GM21576 (cell line): ENCODE measurements around the gene CDC42BPG.

Source experiments
- ATAC-seq: cut with Tn5 transposase; IDR thresholded peaks from one replicate; pipeline ENCODE4 v1.9.1; 2021; ENCODE audit warnings: mild to moderate bottlenecking, moderate library complexity; ENCODE audit not compliant: unreplicated experiment

Gene CDC42BPG

GRCh38 chr11:64810891-64811272 is 33.6 kb downstream of the CDC42BPG start:
- ATAC-seq = peak; percentile 3

- ATAC-seq = peak; percentile 54
Observed at GRCh38 chr11:64810271-64810890, 34.1 kb downstream of the CDC42BPG start, which contains the start of gene MEN1. TSS of gene MEN1 (minus strand) at chr11:64810551. CDS start at chr11:64810109, 442 bp downstream.

- no peak for ATAC-seq
Observed at GRCh38 chr11:64809781-64810241, 34.6 kb downstream of the CDC42BPG start.

- no peak for ATAC-seq
Observed at GRCh38 chr11:64805481-64805880, 39.0 kb downstream of the CDC42BPG start.

- ATAC-seq = no peak
Observed at GRCh38 chr11:64804346-64805210, 39.9 kb downstream of the CDC42BPG start.

- ATAC-seq = no peak
Observed at GRCh38 chr11:64803846-64804345, 40.6 kb downstream of the CDC42BPG start.

GRCh38 chr11:64803158-64803845 is 41.2 kb downstream of the CDC42BPG start, which contains the start of gene MAP4K2:
TSS of gene MAP4K2 (minus strand) at chr11:64803214. CDS start at chr11:64803149, 65 bp downstream.
- ATAC-seq = peak; percentile 57

GRCh38 chr11:64802370-64803157 is 41.9 kb downstream of the CDC42BPG start:
- ATAC-seq = peak; percentile 18

GRCh38 chr11:64801561-64802369 is 42.7 kb downstream of the CDC42BPG start:
- ATAC-seq = no peak

- ATAC-seq = no peak
Observed at GRCh38 chr11:64801158-64801464, 43.3 kb downstream of the CDC42BPG start.

GRCh38 chr11:64800303-64801157 is 43.9 kb downstream of the CDC42BPG start:
- no peak for ATAC-seq

GRCh38 chr11:64799623-64800302 is 44.7 kb downstream of the CDC42BPG start:
- no peak for ATAC-seq

GRCh38 chr11:64799256-64799622 is 45.2 kb downstream of the CDC42BPG start:
- ATAC-seq = no peak

GRCh38 chr11:64796757-64797541 is 47.5 kb downstream of the CDC42BPG start:
- no peak for ATAC-seq

GRCh38 chr11:64796047-64796756 is 48.3 kb downstream of the CDC42BPG start:
- ATAC-seq = no peak

GRCh38 chr11:64794526-64794925 is 49.9 kb downstream of the CDC42BPG start:
- no peak for ATAC-seq
